NCI-H526 (cell line): Measurements from ENCODE around the gene NOL4L.

Source experiments
- DNase-seq, 2 experiments: peaks; one replicate each; lab custom pipeline; 2025; lab: John Stamatoyannopoulos, UW

Gene NOL4L

GRCh38 chr20:32483351-32484224, 101.5 kb downstream of the NOL4L start:
- peak; percentile 77 to 97 for DNase-seq

GRCh38 chr20:32482442-32483261, 102.5 kb downstream of the NOL4L start:
- peak in 1 of 2 experiments; percentile 66 for DNase-seq

- DNase-seq: no peak
These were observed 103.0 kb downstream of the NOL4L start for GRCh38 chr20:32482143-32482441.

- peak in 1 of 2 experiments; percentile 22 for DNase-seq
These were observed 103.6 kb downstream of the NOL4L start for GRCh38 chr20:32481311-32482142.

GRCh38 chr20:32480371-32481241, 104.5 kb downstream of the NOL4L start:
- DNase-seq: no peak

GRCh38 chr20:32479697-32480171, 105.4 kb downstream of the NOL4L start:
- no peak for DNase-seq

- no peak for DNase-seq
These were observed 106.1 kb downstream of the NOL4L start for GRCh38 chr20:32479012-32479411.

- DNase-seq: no peak
These were observed 106.6 kb downstream of the NOL4L start for GRCh38 chr20:32478576-32478975.

GRCh38 chr20:32477594-32478512, 107.3 kb downstream of the NOL4L start:
- DNase-seq: no peak

- DNase-seq: no peak
These were observed 108.2 kb downstream of the NOL4L start for GRCh38 chr20:32476684-32477593.

GRCh38 chr20:32474967-32475811, 109.9 kb downstream of the NOL4L start:
- peak; percentile 51 to 84 for DNase-seq

- no peak for DNase-seq
These were observed 110.5 kb downstream of the NOL4L start for GRCh38 chr20:32474717-32474966.

- DNase-seq: no peak
These were observed 111.0 kb downstream of the NOL4L start for GRCh38 chr20:32474009-32474716.

- DNase-seq: peak in 1 of 2 experiments; percentile 61
These were observed 111.7 kb downstream of the NOL4L start for GRCh38 chr20:32473231-32474008.

GRCh38 chr20:32472581-32473207, 112.4 kb downstream of the NOL4L start:
- no peak for DNase-seq

GRCh38 chr20:32470940-32471339, 114.2 kb downstream of the NOL4L start:
- no peak for DNase-seq
